ENCODE measurements around the gene PRR23E.

The PRR23E gene

DNA sequence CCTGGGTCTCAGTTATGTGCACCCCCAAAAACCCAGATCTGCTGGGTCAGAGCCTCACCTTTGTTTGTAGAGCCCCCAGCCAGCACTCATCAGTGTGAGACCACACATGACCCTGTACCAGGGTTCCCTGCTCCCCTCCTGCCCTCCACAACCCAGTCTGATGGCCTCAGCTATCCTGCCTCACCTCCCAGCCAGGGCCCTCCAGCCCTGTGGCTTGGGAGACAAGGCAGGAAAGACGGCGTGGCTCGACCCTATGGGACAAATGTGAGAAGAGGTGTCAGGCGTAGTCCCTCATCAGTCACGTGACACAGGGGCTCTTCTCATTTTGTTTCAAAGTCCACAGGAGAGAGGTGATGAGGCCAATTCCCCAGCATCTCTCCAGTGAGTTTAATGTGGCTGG lies 28.3 kb upstream of the PRR23E start:
- DNase-seq (ENCODE audit: low read depth) = no peak
- H3K4me3 ChIP-seq (ENCODE audit: low read depth, low read length) = no peak overlapping the region
- TF ChIP-seq, protein P1, sequence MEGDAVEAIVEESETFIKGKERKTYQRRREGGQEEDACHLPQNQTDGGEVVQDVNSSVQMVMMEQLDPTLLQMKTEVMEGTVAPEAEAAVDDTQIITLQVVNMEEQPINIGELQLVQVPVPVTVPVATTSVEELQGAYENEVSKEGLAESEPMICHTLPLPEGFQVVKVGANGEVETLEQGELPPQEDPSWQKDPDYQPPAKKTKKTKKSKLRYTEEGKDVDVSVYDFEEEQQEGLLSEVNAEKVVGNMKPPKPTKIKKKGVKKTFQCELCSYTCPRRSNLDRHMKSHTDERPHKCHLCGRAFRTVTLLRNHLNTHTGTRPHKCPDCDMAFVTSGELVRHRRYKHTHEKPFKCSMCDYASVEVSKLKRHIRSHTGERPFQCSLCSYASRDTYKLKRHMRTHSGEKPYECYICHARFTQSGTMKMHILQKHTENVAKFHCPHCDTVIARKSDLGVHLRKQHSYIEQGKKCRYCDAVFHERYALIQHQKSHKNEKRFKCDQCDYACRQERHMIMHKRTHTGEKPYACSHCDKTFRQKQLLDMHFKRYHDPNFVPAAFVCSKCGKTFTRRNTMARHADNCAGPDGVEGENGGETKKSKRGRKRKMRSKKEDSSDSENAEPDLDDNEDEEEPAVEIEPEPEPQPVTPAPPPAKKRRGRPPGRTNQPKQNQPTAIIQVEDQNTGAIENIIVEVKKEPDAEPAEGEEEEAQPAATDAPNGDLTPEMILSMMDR (IDR thresholded peaks at IDR 0.05; ENCODE audit: control insufficient read depth, extremely low read depth, insufficient read depth) = no peak

DNA sequence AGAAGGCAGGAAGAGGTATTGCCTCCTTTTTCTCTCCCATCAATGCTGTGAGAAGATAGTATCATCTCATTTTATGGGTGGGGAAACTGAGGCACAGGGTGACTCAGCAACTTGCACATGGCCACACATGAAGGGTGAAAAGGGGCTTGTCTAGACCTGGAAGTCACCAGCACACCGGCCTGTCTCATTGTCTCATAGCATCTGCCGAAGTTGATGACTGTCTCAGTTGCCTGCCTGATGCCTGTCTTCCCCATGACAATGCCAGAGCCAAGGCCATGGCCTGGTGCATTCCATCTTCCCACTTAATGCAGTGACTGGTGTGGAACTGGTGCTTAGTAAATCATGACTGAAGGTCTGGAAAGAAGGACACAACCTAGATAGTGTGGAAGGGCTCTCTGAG lies 27.9 kb upstream of the PRR23E start:
- TF ChIP-seq, protein P1 (IDR thresholded peaks at IDR 0.05; ENCODE audit: control insufficient read depth, extremely low read depth, insufficient read depth) = no peak
- DNase-seq (ENCODE audit: low read depth) = no peak
- no peak overlapping the region for H3K4me3 ChIP-seq (ENCODE audit: low read depth, low read length)

DNA sequence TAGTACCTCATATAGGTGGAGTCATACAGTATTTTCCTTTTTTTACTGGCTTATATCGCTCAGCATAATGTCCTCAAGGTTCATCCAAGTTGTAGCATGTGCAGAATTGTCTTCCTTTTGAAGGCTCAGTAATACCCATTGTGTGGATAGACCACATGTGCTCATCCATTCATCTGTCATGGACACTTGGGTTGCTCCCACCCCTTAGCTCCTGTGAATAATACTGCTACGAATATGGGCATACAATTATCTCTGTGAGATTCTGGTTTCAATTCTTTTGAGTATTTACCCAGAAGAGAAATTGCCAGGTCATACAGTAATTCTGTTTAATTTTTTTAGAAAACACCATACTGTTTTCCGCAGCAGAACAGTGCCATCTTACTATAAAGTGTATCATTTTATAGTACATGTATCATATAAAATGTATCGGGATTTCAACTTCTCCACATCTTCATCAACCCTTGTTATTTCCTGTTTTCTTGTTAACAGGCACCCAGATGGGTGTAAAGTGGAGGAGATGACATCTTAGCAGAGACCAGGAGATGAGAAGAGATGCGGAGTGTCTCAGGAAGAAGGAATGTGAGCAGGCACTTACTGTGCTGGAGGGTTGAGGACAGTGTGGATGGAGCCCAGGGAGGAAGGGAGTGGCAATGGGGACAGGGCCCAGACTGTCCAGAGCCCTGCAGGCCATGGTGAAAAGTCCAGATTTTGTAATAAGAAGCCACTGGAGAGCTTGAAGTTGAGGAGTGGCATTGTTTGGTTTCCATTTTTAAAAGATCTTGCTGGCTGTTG lies 27.0 kb upstream of the PRR23E start:
- TF ChIP-seq, protein P1 (IDR thresholded peaks at IDR 0.05; ENCODE audit: control insufficient read depth, extremely low read depth, insufficient read depth) = no peak
- no peak overlapping the region for H3K4me3 ChIP-seq (ENCODE audit: low read depth, low read length)
- DNase-seq (ENCODE audit: low read depth) = no peak

DNA sequence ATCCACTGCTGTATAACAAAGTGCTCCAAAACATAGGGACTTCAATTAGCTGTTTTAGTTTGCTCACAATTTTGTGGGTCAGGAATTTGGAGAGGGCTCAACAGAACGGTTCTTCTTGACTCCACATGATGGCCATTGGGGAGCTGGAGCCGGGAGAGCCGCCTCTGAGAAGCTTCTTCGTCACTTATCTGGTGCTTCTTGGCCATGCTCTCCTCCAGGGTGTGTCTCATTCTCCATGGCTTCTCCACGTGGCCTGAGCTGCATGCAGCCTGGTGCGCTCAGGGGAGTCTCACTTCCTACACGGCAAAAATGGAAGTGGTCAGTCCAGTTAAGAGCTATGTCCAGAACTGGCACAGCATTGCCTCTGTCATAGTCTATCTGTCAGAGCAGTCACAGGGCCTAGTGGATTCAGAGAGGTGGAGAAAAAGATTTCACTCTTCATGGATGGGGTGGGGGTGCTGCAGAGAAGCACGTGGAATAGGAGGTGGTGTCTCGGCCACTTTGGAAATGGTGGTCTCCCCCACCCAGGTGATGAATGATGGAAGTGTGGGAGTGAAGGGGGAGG lies 26.3 kb upstream of the PRR23E start:
- H3K4me3 ChIP-seq (ENCODE audit: low read depth, low read length) = no peak overlapping the region
- TF ChIP-seq, protein P1 (IDR thresholded peaks at IDR 0.05; ENCODE audit: control insufficient read depth, extremely low read depth, insufficient read depth) = no peak
- no peak for DNase-seq (ENCODE audit: low read depth)

DNA sequence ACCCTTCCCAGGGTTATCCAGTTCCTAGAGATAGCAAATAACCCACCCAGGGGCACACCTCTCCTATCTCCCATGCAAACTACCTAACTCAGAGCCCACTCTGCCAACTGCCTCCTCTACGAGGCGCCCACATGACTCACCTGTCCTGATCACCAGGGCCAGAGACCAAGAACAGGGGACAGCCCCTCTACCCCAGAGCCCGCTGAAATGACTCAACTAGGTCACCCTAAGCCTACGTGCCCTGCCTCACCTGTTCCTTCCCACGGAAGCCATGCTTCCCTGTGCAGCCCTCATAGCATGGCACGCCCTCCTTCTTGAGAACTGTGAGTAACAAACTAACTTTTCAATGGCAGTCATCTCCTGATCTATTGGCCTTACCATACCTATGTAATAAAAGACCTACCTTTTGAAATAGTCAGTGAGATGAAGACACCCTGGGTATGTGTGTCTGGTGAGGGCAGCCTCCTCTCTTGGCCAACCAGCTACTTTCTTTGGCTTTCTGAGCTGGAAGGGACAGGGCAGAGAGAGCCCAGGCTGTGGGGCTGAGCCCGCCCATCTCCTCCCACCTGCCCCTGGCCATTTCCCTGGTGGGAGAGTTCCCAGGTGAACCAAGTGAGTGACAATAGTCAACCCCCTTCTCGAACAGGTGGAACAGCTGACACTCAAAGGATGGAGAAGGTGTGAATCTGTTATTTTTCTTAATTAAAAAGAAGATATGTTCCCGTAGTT lies 25.5 kb upstream of the PRR23E start:
- TF ChIP-seq, protein P1 (IDR thresholded peaks at IDR 0.05; ENCODE audit: control insufficient read depth, extremely low read depth, insufficient read depth) = no peak
- no peak overlapping the region for H3K4me3 ChIP-seq (ENCODE audit: low read depth, low read length)
- DNase-seq (ENCODE audit: low read depth) = no peak

DNA sequence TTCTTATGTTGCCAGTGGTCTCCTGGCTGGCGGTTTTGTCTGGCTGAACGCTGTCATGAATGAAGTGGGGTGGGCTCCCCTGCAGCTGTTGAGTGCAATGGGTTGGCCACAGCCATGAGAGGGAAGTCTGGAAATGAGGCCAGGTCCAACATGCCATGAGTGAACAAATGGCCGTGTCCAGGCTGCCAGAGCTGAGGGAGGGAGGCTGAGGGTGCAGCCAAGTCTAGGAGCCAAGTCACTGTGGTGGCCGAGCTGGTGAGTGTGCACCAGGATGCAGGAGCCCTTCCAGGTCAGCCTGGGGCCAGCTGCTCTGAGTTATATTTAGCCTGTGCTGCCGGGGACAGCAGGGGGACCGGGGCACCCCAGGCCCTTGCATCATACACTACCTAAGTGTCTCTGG lies 24.7 kb upstream of the PRR23E start:
- no peak overlapping the region for H3K4me3 ChIP-seq (ENCODE audit: low read depth, low read length)
- TF ChIP-seq, protein P1 (IDR thresholded peaks at IDR 0.05; ENCODE audit: control insufficient read depth, extremely low read depth, insufficient read depth) = no peak
- no peak for DNase-seq (ENCODE audit: low read depth)
